Uterus (tissue), 4 donors: ENCODE measurements around the gene UNC13B. TPM values are rescaled to one million over a fixed set of nuclear protein-coding genes. Genes with fewer than 3 reads are reported as not detected.

ENCODE experiments used
- DNase-seq, 2 donors: peaks; one replicate each; pipeline ENCODE4 v3.0.0-alpha.2; 2019 to 2020
- H3K27ac ChIP-seq, 2 donors: fragments of 200-600 bp; sonication (generic); 1 replicate in 1 of 2; 2 replicates in 1 of 2; pipeline ENCODE4 v1.5.1; 2016 to 2018
- H3K27me3 ChIP-seq, 2 donors: fragments of 200-600 bp; sonication (generic); one replicate each; pipeline ENCODE4 v1.5.1; 2018 to 2019; ENCODE audit warnings: control low read depth in 1 of 2
- H3K36me3 ChIP-seq, 2 donors: fragments of 200-600 bp; sonication (generic); one replicate each; pipeline ENCODE4 v1.5.1; 2019; ENCODE audit warnings: control low read depth in 1 of 2
- H3K4me1 ChIP-seq, 2 donors: fragments of 200-600 bp; sonication (generic); one replicate each; pipeline ENCODE4 v1.5.1; 2018 to 2019; ENCODE audit warnings: control low read depth in 1 of 2
- H3K4me3 ChIP-seq, 2 donors: fragments of 200-600 bp; sonication (generic); 1 replicate in 1 of 2; 2 replicates in 1 of 2; pipeline ENCODE4 v1.5.1; 2018 to 2019; ENCODE audit warnings: mild to moderate bottlenecking in 1 of 2
- H3K9me3 ChIP-seq, 2 donors: fragments of 200-600 bp; sonication (generic); one replicate each; pipeline ENCODE4 v1.5.1; 2019; ENCODE audit warnings: control low read depth in 1 of 2
- CTCF ChIP-seq, 4 experiments: fragments of 200-600 bp in 2 of 4; fragments of 450-650 bp in 2 of 4; sonication (generic) in 2 of 4; IDR thresholded peaks; one replicate each; pipeline ENCODE4 v1.5.1; 2016 to 2019; ENCODE audit warnings: antibody characterized with exemption in 4 of 4, mild to moderate bottlenecking in 2 of 4, moderate library complexity in 1 of 4
- POLR2A ChIP-seq, 2 donors: fragments of 450-650 bp; IDR thresholded peaks; one replicate each; pipeline ENCODE4 v1.6.1; 2016; ENCODE audit warnings: antibody characterized with exemption in 2 of 2, mild to moderate bottlenecking in 1 of 2, moderate library complexity in 1 of 2
- intact Hi-C: fragments of 100-400 bp; cut with DNase I; formaldehyde crosslinking; loops from one replicate; pipeline ENCODE4 v1.15.1; 2023; ENCODE audit warnings: low total_unique reads
- total RNA-seq, 4 donors: library from RNA; depleted of rRNA in 3 of 4; stranded (reverse); fragments of >200 nt in 3 of 4; gene quantifications; one replicate each; pipeline versions ENCODE4 v1.1.0 to v1.2.4, GENCODE V29; 2014 to 2023
- donor health status: DM: yes; HTN: yes; CAD: no.

UNC13B gene
- total RNA-seq, 4 donors from 2014 or later: 11.2 to 37.1 (median 14.6) TPM

- H3K4me3 ChIP-seq: no peak overlapping the region
- no peaks in the 10 kb centered on the region for H3K4me1 ChIP-seq
- no peaks in the 10 kb centered on the region for H3K27me3 ChIP-seq
- TF ChIP-seq CTCF (IDR thresholded peaks at IDR 0.05): no peak
- TF ChIP-seq POLR2A (IDR thresholded peaks at IDR 0.05): no peak
- no peak for DNase-seq
- no peaks in the 10 kb centered on the region for H3K36me3 ChIP-seq
- no peak overlapping the region for H3K27ac ChIP-seq
- no peaks in the 10 kb centered on the region for H3K9me3 ChIP-seq
- intact Hi-C loops: no loop called here
Observed at GRCh38 chr9:35446012-35446411, 284.2 kb downstream of the UNC13B start.

- no peaks in the 10 kb centered on the region for H3K4me1 ChIP-seq
- intact Hi-C loops: no loop called here
- no peak overlapping the region for H3K4me3 ChIP-seq
- no peak for TF ChIP-seq POLR2A (IDR thresholded peaks at IDR 0.05)
- TF ChIP-seq CTCF (IDR thresholded peaks at IDR 0.05): no peak
- no peaks in the 10 kb centered on the region for H3K9me3 ChIP-seq
- H3K27me3 ChIP-seq: no peaks in the 10 kb centered on the region
- H3K36me3 ChIP-seq: no peaks in the 10 kb centered on the region
- no peak for DNase-seq
- H3K27ac ChIP-seq: no peak overlapping the region
Observed at GRCh38 chr9:35448496-35448895, 286.7 kb downstream of the UNC13B start.

GRCh38 chr9:35452481-35452880 is 290.7 kb downstream of the UNC13B start:
- Histone ChIP-seq H3K27me3 (no peaks in the 10 kb centered on the region), H3K9me3 (no peaks in the 10 kb centered on the region), H3K27ac (no peak overlapping the region), H3K36me3 (no peaks in the 10 kb centered on the region), H3K4me3 (no peak overlapping the region), H3K4me1 (no peaks in the 10 kb centered on the region)
- no peak for TF ChIP-seq CTCF (IDR thresholded peaks at IDR 0.05)
- TF ChIP-seq POLR2A (IDR thresholded peaks at IDR 0.05): no peak
- intact Hi-C loops: no loop called here
- no peak for DNase-seq

- no peaks in the 10 kb centered on the region for H3K4me1 ChIP-seq
- H3K27me3 ChIP-seq: no peaks in the 10 kb centered on the region
- no peak overlapping the region for H3K4me3 ChIP-seq
- no peaks in the 10 kb centered on the region for H3K36me3 ChIP-seq
- TF ChIP-seq POLR2A (IDR thresholded peaks at IDR 0.05) (no peak), CTCF (IDR thresholded peaks at IDR 0.05) (no peak)
- no peak for DNase-seq
- no peak overlapping the region for H3K27ac ChIP-seq
- no peaks in the 10 kb centered on the region for H3K9me3 ChIP-seq
- intact Hi-C loops: no loop called here
Observed at GRCh38 chr9:35453786-35454185, 292.0 kb downstream of the UNC13B start.

Other genes starting within 250 kb of the UNC13B start
- gene PHF24, start 203.7 kb upstream of the UNC13B start, total RNA-seq: 1 to 10 TPM in 1 of 4 donors, under 1 TPM in 3; under 0.01 to 1.5 (median 0.81) TPM
- gene DNAJB5, start 172.3 kb upstream of the UNC13B start, total RNA-seq: 10 to 100 TPM in 3 of 4 donors, 1 to 10 TPM in 1; 9.7 to 45.0 (median 25.1) TPM
- 100 to 1,000 TPM in 3 of 4 donors, 10 to 100 TPM in 1; 57.6 to 252 (median 174) TPM for gene VCP, start 89.4 kb upstream of the UNC13B start, total RNA-seq
- 10 to 100 TPM in 1 of 4 donors, 1 to 10 TPM in 3; 1.8 to 29.1 (median 8.3) TPM for gene FANCG, start 82.1 kb upstream of the UNC13B start, total RNA-seq
- gene PIGO, start 65.4 kb upstream of the UNC13B start, total RNA-seq: 10 to 100 TPM in 3 of 4 donors, 1 to 10 TPM in 1; 2.8 to 21.5 (median 14.6) TPM
- gene STOML2, start 58.9 kb upstream of the UNC13B start, total RNA-seq: 100 to 1,000 TPM in 1 of 4 donors, 10 to 100 TPM in 3; 58.4 to 107 (median 63.4) TPM
- 10 to 100 TPM in 1 of 4 donors, 1 to 10 TPM in 1, under 1 TPM in 2; 0.51 to 14.8 (median 4.1) TPM for gene ATOSB, start 46.1 kb upstream of the UNC13B start, total RNA-seq